Ascending aorta (tissue), 2 donors: ENCODE data around the gene PPP1CA. TPM values are rescaled to one million over a fixed set of nuclear protein-coding genes. Genes with fewer than 3 reads are reported as not detected.

Experiments used
- DNase-seq, 2 donors: peaks; one replicate each; pipeline ENCODE4 v3.0.0-alpha.2; 2019; ENCODE audit warnings: low spot score in 2 of 2
- H3K27ac ChIP-seq, 2 donors: fragments of 200-600 bp; sonication (generic); one replicate each; pipeline ENCODE4 v1.5.1; 2016 to 2017; ENCODE audit warnings: mild to moderate bottlenecking in 1 of 2
- H3K27me3 ChIP-seq: fragments of 200-600 bp; sonication (generic); one replicate; pipeline ENCODE4 v1.5.1; 2017
- H3K36me3 ChIP-seq, 2 donors: fragments of 200-600 bp; sonication (generic); one replicate each; pipeline ENCODE4 v1.5.1; 2016
- H3K4me1 ChIP-seq, 2 donors: fragments of 200-600 bp; sonication (generic); one replicate each; pipeline ENCODE4 v1.5.1; 2016 to 2017; ENCODE audit warnings: mild to moderate bottlenecking in 1 of 2
- H3K4me3 ChIP-seq, 2 donors: fragments of 200-600 bp; sonication (generic); one replicate each; pipeline ENCODE4 v1.5.1; 2016 to 2017; ENCODE audit warnings: mild to moderate bottlenecking in 1 of 2
- H3K9me3 ChIP-seq, 2 donors: fragments of 200-600 bp; sonication (generic); one replicate each; pipeline ENCODE4 v1.5.1; 2016
- intact Hi-C: fragments of 100-400 bp; cut with DNase I; formaldehyde crosslinking; loops from one replicate; pipeline ENCODE4 v1.15.1; 2023
- total RNA-seq: library from RNA; depleted of rRNA; stranded (reverse); fragments of >200 nt; gene quantifications from one replicate; pipeline ENCODE4 v1.1.0, GENCODE V29; 2016
- TF ChIP-seq, protein P1 (sequence below), 3 experiments: fragments of 200-600 bp in 2 of 3; fragments of 450-650 bp in 1 of 3; sonication (generic) in 2 of 3; IDR thresholded peaks; one replicate each; pipeline ENCODE4 v1.5.1; 2016 to 2019; ENCODE audit warnings: antibody characterized with exemption in 3 of 3, mild to moderate bottlenecking in 1 of 3, moderate library complexity in 1 of 3

PPP1CA gene
- total RNA-seq, 1 donor from 2014 or later: 113 TPM

DNA sequence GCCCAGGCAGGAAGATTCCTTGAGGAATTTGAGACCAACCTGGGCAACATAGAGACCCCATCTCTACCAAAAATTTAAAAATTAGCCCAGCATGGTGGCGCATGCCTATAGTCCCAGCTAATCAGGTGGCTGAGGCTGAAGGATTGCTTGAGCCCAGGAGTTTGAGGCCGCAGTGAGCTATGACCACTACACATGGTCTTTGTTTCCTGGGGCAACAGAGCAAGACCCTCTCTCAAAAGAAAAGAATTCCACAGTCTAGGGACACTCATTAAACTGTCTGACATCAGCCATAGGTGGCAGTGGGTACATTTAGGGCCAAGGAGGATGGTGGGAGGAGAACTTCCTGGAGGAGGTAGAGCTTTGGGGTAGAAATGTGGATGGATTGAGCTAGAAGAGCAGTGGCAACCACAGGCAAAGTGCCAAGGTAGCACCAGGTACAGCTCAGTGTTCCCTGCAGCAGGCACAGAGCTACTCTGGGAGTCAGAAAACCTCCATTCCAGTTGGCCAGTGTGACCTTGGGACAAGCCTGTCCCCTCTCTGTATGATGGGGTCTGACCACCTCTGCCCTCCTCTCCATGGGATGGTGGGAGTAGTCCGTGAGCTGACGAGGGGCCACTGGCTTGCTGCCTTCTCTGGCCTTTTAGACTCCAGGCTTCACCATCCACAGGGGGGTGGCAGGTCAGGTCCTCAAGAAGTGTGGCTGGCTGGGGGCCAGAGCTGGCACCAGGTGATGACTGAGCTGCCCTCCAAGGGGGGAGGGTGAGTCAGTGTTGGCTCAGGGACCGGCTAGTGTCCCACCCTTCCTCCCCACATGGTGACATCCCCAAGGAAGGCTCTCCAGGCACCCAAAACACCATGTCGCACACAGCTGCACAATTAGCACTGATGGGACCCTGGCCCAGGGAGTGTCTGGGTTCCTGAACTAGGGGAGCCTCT lies 24.5 kb downstream of the PPP1CA start:
- DNase-seq: no peak
- Histone ChIP-seq H3K27me3 (no peaks in the 10 kb centered on the region), H3K4me1 (peaks cover 0 to 14% of the 10 kb centered on the region in 2 donors), H3K27ac (no peak overlapping the region), H3K4me3 (no peak overlapping the region), H3K36me3 (no peaks in the 10 kb centered on the region), H3K9me3 (no peaks in the 10 kb centered on the region)
- TF ChIP-seq, protein P1, sequence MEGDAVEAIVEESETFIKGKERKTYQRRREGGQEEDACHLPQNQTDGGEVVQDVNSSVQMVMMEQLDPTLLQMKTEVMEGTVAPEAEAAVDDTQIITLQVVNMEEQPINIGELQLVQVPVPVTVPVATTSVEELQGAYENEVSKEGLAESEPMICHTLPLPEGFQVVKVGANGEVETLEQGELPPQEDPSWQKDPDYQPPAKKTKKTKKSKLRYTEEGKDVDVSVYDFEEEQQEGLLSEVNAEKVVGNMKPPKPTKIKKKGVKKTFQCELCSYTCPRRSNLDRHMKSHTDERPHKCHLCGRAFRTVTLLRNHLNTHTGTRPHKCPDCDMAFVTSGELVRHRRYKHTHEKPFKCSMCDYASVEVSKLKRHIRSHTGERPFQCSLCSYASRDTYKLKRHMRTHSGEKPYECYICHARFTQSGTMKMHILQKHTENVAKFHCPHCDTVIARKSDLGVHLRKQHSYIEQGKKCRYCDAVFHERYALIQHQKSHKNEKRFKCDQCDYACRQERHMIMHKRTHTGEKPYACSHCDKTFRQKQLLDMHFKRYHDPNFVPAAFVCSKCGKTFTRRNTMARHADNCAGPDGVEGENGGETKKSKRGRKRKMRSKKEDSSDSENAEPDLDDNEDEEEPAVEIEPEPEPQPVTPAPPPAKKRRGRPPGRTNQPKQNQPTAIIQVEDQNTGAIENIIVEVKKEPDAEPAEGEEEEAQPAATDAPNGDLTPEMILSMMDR (IDR thresholded peaks at IDR 0.05): no peak
- intact Hi-C loops: no loop called here

DNA sequence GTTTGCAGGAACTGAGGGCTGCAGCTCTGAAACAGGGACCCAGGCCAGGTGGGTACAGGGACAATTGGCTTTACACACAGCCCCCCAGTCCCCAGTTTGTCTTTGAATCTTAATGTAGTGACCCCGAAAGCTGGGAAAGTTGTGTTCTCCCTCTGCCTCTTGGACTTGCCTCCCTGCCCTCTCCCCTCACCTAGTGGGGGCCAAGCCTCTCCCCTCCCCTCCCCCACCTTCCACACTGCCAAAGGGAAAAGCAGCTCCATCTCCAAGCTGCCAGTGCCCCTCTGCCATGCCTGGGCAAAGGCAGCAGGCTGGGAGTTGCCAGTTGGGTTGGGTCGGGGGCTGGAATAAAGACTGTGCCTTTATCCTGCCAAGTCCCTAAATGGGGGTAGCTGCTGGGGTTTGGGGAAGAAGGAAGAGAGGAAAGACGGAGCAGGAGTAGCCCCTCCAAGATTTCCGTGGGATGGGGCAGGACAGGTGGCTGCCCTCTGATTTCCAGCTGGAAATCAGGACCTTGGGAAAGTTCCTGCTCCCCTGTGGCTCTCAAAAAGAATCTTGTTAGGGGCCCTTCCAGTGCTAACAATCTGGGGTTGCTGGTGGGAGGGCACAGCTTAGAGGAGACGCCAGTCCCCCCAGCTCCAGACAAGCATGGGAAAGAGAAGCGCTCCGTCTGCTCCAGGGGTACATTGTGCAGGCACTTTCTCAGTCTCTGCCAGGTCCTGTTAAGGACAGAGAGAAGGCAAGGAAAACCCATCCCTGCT lies 25.4 kb downstream of the PPP1CA start:
- H3K9me3 ChIP-seq: no peaks in the 10 kb centered on the region
- no peak overlapping the region for H3K27ac ChIP-seq
- DNase-seq: no peak

DNA sequence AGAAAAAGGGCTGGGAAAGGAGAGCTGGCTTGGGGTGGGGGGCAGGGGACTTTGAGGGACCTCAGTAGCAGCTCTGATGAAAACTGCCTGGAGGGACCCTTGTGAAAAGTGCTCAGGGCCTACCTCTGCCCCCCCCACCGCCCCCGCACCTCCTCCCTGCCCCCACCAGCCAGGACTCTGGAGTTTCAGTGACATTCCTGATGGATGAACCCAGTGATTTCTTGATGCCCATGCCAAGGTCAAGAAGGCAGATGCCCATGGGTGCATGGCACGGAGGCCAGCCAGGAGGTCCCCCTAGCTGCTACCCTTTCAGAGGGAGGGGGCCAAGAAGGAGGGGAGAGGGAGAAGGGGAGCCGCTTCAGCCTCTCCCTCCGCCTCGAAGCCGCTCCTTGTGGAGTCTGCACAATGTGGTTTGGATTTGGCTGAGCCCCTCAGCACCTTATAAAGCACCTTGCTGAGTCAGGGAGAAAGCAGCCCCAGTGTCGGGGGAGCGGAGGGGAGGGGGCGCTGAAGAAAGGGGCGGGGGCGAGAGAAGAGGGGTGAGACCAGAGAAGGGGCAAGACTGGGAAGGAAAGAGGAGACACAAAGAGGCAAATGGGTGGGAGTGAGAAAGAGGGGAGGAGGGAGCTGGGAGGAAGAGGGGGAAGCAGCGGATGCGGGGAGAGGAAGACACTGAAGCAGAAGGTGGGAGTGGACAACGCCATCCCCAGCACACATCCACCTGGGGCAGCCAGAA lies 26.2 kb downstream of the PPP1CA start:
- Histone ChIP-seq H3K4me3 (no peak overlapping the region), H3K36me3 (no peaks in the 10 kb centered on the region), H3K27ac (peak overlapping the region in 1 of 2 donors; percentile 98), H3K9me3 (no peaks in the 10 kb centered on the region), H3K27me3 (no peaks in the 10 kb centered on the region), H3K4me1 (peaks cover 0 to 30% of the 10 kb centered on the region in 2 donors)
- intact Hi-C loops: no loop called here
- TF ChIP-seq, protein P1 (IDR thresholded peaks at IDR 0.05): no peak
- DNase-seq: no peak

More for the DNA sequence above, 25.4 kb downstream of the PPP1CA start:
- H3K27me3 ChIP-seq: no peaks in the 10 kb centered on the region
- no peak overlapping the region for H3K4me3 ChIP-seq
- intact Hi-C loops: no loop called here
- H3K4me1 ChIP-seq: peaks cover 0 to 22% of the 10 kb centered on the region in 2 donors
- H3K36me3 ChIP-seq: no peaks in the 10 kb centered on the region
- TF ChIP-seq, protein P1 (IDR thresholded peaks at IDR 0.05): no peak

DNA sequence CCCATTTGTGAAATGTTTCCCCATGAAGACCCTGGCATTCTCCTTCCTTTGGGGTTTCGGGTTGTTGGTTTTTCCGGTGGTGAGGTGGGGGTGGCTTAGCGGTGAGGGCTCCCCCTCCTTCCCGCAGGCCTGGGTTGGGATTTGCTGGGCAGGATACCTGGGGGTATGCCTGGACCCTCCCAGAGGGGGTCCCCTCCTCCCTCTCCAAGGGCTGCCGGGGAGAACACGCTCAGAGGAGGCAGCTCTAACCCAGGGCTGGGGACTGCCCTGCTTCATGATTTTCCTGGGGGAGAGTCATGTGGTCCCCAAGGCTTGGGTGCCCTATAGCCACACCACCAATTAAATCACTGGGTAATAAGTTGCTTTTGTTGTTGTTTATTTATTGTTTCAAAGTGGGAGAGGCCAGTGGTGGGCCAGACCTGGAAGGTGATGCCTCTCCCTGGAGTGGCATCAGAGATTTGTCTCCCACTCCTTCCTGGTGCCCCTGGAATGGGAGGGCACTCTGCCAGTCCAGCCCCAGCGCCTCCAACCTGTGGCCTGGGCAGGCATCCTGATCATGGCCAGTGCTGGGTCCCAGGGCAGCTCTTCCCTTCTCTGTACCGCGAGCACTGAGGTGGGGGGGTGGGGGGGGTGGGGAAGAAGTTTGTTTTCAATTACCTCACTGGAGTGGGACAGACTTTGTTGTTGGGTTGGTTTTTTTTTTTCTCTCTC lies 26.9 kb downstream of the PPP1CA start:
- TF ChIP-seq, protein P1 (IDR thresholded peaks at IDR 0.05): no peak

More for the DNA sequence above, 26.9 kb downstream of the PPP1CA start:
- H3K4me3 ChIP-seq: peak overlapping the region; percentile 97
- H3K27ac ChIP-seq: peak overlapping the region; percentile 97 to 98
- no peak for DNase-seq
- H3K27me3 ChIP-seq: no peaks in the 10 kb centered on the region
- peaks cover 0 to 34% of the 10 kb centered on the region in 2 donors for H3K4me1 ChIP-seq
- intact Hi-C loops: loop anchor here (1.0 kb wide), 2 partner anchors 17 to 21 kb away; partner anchors contain the start of genes POLD4 and RAD9A
- no peaks in the 10 kb centered on the region for H3K36me3 ChIP-seq
- H3K9me3 ChIP-seq: no peaks in the 10 kb centered on the region
